Heart right ventricle (tissue), 16 donors: ENCODE measurements around the gene HTR1B. TPM values are rescaled to one million over a fixed set of nuclear protein-coding genes. Genes with fewer than 3 reads are reported as not detected.

Source experiments
- ATAC-seq, 8 donors: fragments of 200-7000 bp; cut with Tn5 transposase; one replicate each; pipeline ENCODE4 v1.9.1; 2020; ENCODE audit warnings: mild to moderate bottlenecking in 8 of 8, moderate library complexity in 8 of 8, moderate number of reproducible peaks in 1 of 8
- DNase-seq, 2 donors: peaks; one replicate each; pipeline ENCODE4 v3.0.0-alpha.2; 2020
- H3K27ac ChIP-seq, 10 donors: fragments of 200-600 bp; sonication (generic) in 2 of 10; one replicate each; pipeline versions ENCODE4 v1.5.0 to v1.8.0; 2020 to 2022; ENCODE audit warnings: mild to moderate bottlenecking in 3 of 10
- H3K27me3 ChIP-seq, 7 donors: fragments of 200-600 bp; one replicate each; pipeline ENCODE4 v1.8.0; 2021 to 2022; ENCODE audit warnings: mild to moderate bottlenecking in 2 of 7
- H3K36me3 ChIP-seq, 9 donors: fragments of 200-600 bp; sonication (generic) in 1 of 9; one replicate each; pipeline versions ENCODE4 v1.5.0 to v1.8.0; 2020 to 2022; ENCODE audit warnings: mild to moderate bottlenecking in 2 of 9
- H3K4me1 ChIP-seq, 9 donors: fragments of 200-600 bp; sonication (generic) in 1 of 9; one replicate each; pipeline versions ENCODE4 v1.5.0 to v1.8.0; 2020 to 2022; ENCODE audit warnings: mild to moderate bottlenecking in 4 of 9
- H3K4me3 ChIP-seq, 10 donors: fragments of 200-600 bp; sonication (generic) in 2 of 10; one replicate each; pipeline versions ENCODE4 v1.5.0 to v1.8.0; 2020 to 2022; ENCODE audit warnings: mild to moderate bottlenecking in 7 of 10, moderate library complexity in 2 of 10
- H3K9me3 ChIP-seq, 11 donors: fragments of 200-600 bp in 10 of 11; sonication (generic) in 2 of 11; one replicate each; pipeline versions ENCODE4 v1.5.0 to v1.8.0; 2013 to 2022; ENCODE audit warnings: mild to moderate bottlenecking in 2 of 11, control low read depth in 1 of 11, moderate library complexity in 1 of 11
- CTCF ChIP-seq, 9 donors: fragments of 200-600 bp; sonication (generic) in 2 of 9; IDR thresholded peaks; one replicate each; pipeline versions ENCODE4 v1.5.0 to v1.8.0; 2021 to 2022; ENCODE audit warnings: antibody characterized with exemption in 9 of 9, mild to moderate bottlenecking in 5 of 9, moderate library complexity in 1 of 9
- WGBS, 2 donors: extraction: QIAGEN DNeasy Blood & Tissue Kit; methylation state at CpG; one replicate each; pipeline ENCODE4 v1.1.7; 2013; ENCODE audit warnings: inconsistent platforms in 1 of 2; 5-methylcytosine and 5-hydroxymethylcytosine counted together
- intact Hi-C, 10 donors: fragments of 100-400 bp; cut with DNase I; formaldehyde crosslinking; loops; one replicate each; pipeline versions ENCODE4 v1.11.1 to v1.14.2; 2022
- polyA plus RNA-seq, 2 donors: library from polyadenylated mRNA; stranded (reverse); fragments of 200-250 nt; gene quantifications; one replicate each; pipeline ENCODE4 v1.2.3, GENCODE V29; 2013
- total RNA-seq, 10 donors: library from RNA; stranded (reverse); fragmentation: NEBNext Ultra II Directional in 3 of 10; extraction: Animal tissue kit (Norgen Biotek cat#: 25700) in 3 of 10; gene quantifications; one replicate each; pipeline versions ENCODE4 v1.2.1 to v1.2.4, GENCODE V29; 2021 to 2023
- donor health status: Arrhythmogenic right ventricular cardiomyopathy.
- donor health status: ischemic (EF 13 %, LVEDD 7.1; RV severe dilation, severe dysfunction).
- donor health status: healthy with polysubstance abuse.
- donor health status: DM: no; HTN: yes; CAD: no.
- donor health status: DM: no; HTN: no; CAD: no.
- donor health status: ischemic (EF 25% LVEDD 6.9; RV normal size, moderate dysfunction).
- donor health status: ischemic (EF 25% LVEDD 5.7; RV mildly dilated, moderate dysfunction).
- donor health status: healthy.
- donor health status: DM: yes; HTN: yes; CAD: no.
- donor health status: Ischemic cardiomyopathy.
- donor health status: ischemic (EF 35%, LVEDD 5.7; RV mildly dilated, moderate dysfunction).
- donor health status: nonischemic (EF 11% LVEDD 7.7; RV severe dilation, severe dysfunction).
- donor health status: DM: yes; HTN: yes; CAD: no.
- donor health status: PGD.
- donor health status: ischemic (EF 29% LVEDD 5.4; RV normal size, mild dysfunction).
- donor health status: nonischemic (EF 23%, LVEDD 6.1; RV moderate dilation, normal function).

HTR1B gene
- total and polyA plus RNA-seq, 12 donors, result 0.12 to 0.13 TPM; not detected in 10

- H3K4me3 ChIP-seq, result peak overlapping the region in 9 of 10 donors; percentile 31 to 63 (median 51)
- ATAC-seq (peak; percentile 47 to 84 (median 80)), DNase-seq (no peak)
- H3K27ac ChIP-seq, result no peak overlapping the region
- 1 to 2% methylated on average over 17 of the region's 17 CpGs for WGBS, 2 donors
- TF ChIP-seq CTCF (IDR thresholded peaks at IDR 0.05), result peak in 7 of 9 donors; percentile 32 to 64 (median 50)
- no peaks in the 10 kb centered on the region for H3K9me3 ChIP-seq
- peaks cover 0 to 32% (median 22%) of the 10 kb centered on the region in 9 donors for H3K4me1 ChIP-seq
- intact Hi-C loops, result no loop called here
- H3K27me3 ChIP-seq, result peaks cover 4 to 66% (median 63%) of the 10 kb centered on the region in 7 donors
- no peaks in the 10 kb centered on the region for H3K36me3 ChIP-seq
These were observed 2.8 kb upstream of the HTR1B start for GRCh38 chr6:77466055-77466450.

- WGBS, 2 donors, result 26 to 27% methylated on average over 8 of the region's 8 CpGs
- ATAC-seq, result peak in 2 of 8 donors; percentile 11 to 38
- no peak overlapping the region for H3K27ac ChIP-seq
- no peak for DNase-seq
- intact Hi-C loops, result loop anchor here in 1 of 10 donors (5.0 kb wide), 1 partner anchor 782 kb away; no protein-coding TSS in a partner anchor
- H3K27me3 ChIP-seq, result peaks cover 4 to 74% (median 66%) of the 10 kb centered on the region in 7 donors
- H3K4me1 ChIP-seq, result peaks cover 0 to 32% (median 22%) of the 10 kb centered on the region in 9 donors
- H3K9me3 ChIP-seq, result no peaks in the 10 kb centered on the region
- H3K36me3 ChIP-seq, result no peaks in the 10 kb centered on the region
- TF ChIP-seq CTCF (IDR thresholded peaks at IDR 0.05), result no peak
- H3K4me3 ChIP-seq, result peak overlapping the region in 8 of 10 donors; percentile 31 to 55 (median 46)
These were observed 1.2 kb upstream of the HTR1B start for GRCh38 chr6:77464495-77464867.

- no peak for TF ChIP-seq CTCF (IDR thresholded peaks at IDR 0.05)
- H3K36me3 ChIP-seq, result no peaks in the 10 kb centered on the region
- peak overlapping the region in 9 of 10 donors; percentile 18 to 55 (median 45) for H3K4me3 ChIP-seq
- 1% methylated on average over 48 to 53 of the region's 53 CpGs for WGBS, 2 donors
- peaks cover 0 to 32% (median 22%) of the 10 kb centered on the region in 9 donors for H3K4me1 ChIP-seq
- DNase-seq (no peak), ATAC-seq (peak in 5 of 8 donors; percentile 5 to 51 (median 25))
- no peaks in the 10 kb centered on the region for H3K9me3 ChIP-seq
- intact Hi-C loops, result loop anchor here in 1 of 10 donors (5.0 kb wide), 1 partner anchor 782 kb away; no protein-coding TSS in a partner anchor
- peaks cover 4 to 74% (median 66%) of the 10 kb centered on the region in 7 donors for H3K27me3 ChIP-seq
- H3K27ac ChIP-seq, result no peak overlapping the region
These were observed 687 bp upstream of the HTR1B start for GRCh38 chr6:77463861-77464494.

GRCh38 chr6:77462359-77463307 lies 658 bp downstream of the HTR1B start:
- H3K9me3 ChIP-seq, result no peaks in the 10 kb centered on the region
- TF ChIP-seq CTCF (IDR thresholded peaks at IDR 0.05), result peak in 1 of 9 donors; percentile 29
- no peak for DNase-seq
- peaks cover 0 to 32% (median 22%) of the 10 kb centered on the region in 9 donors for H3K4me1 ChIP-seq
- intact Hi-C loops, result loop anchor here in 1 of 10 donors (5.0 kb wide), 1 partner anchor 780 kb away; no protein-coding TSS in a partner anchor
- H3K4me3 ChIP-seq, result peak overlapping the region in 8 of 10 donors; percentile 31 to 55 (median 46)
- peaks cover 4 to 74% (median 66%) of the 10 kb centered on the region in 7 donors for H3K27me3 ChIP-seq
- H3K27ac ChIP-seq, result peak overlapping the region in 1 of 10 donors; percentile 25
- ATAC-seq, result peak in 2 of 8 donors; percentile 25 to 32
- 2 to 5% methylated on average over 55 of the region's 55 CpGs for WGBS, 2 donors
- H3K36me3 ChIP-seq, result no peaks in the 10 kb centered on the region
